GM06990 (cell line): Measurements from ENCODE around the gene ZNF503.

Experiments used
- DNase-seq: peaks from one replicate; pipeline ENCODE4 v3.0.0-alpha.2; 2011; ENCODE audit not compliant: insufficient read length; ENCODE audit errors: extremely low read depth
- H3K27me3 ChIP-seq: replicated peaks from 2 replicates; pipeline ENCODE4 v1.6.0; 2011; ENCODE audit warnings: low read length; ENCODE audit not compliant: control insufficient read depth, insufficient read depth
- H3K36me3 ChIP-seq: 2 replicates; pipeline ENCODE4 v1.5.1; 2011; ENCODE audit warnings: low read length; ENCODE audit not compliant: control insufficient read depth, insufficient read depth
- H3K4me3 ChIP-seq: replicated peaks from 2 replicates; pipeline ENCODE4 v1.5.1; 2011; ENCODE audit warnings: low read depth, mild to moderate bottlenecking, control low read depth, low read length
- CTCF ChIP-seq: IDR thresholded peaks from 2 replicates; pipeline ENCODE4 v1.5.1; 2011; ENCODE audit warnings: low read length, control low read depth, mild to moderate bottlenecking, inconsistent platforms; ENCODE audit not compliant: insufficient read depth, poor library complexity, severe bottlenecking

The ZNF503 gene

GRCh38 chr10:75430000-75430763 lies 28.6 kb upstream of the ZNF503 start:
- no peak for TF ChIP-seq CTCF
- Histone ChIP-seq H3K27me3 (peaks cover 1% of the 10 kb centered on the region), H3K36me3 (no peaks in the 10 kb centered on the region), H3K4me3 (no peak overlapping the region)
- DNase-seq: no peak

- no peak for DNase-seq
- TF ChIP-seq CTCF: no peak
- no peaks in the 10 kb centered on the region for H3K36me3 ChIP-seq
- H3K4me3 ChIP-seq: no peak overlapping the region
- H3K27me3 ChIP-seq: peaks cover 1% of the 10 kb centered on the region
Measured at GRCh38 chr10:75429159-75429827, 27.7 kb upstream of the ZNF503 start.

GRCh38 chr10:75428434-75429158 lies 27.0 kb upstream of the ZNF503 start:
- Histone ChIP-seq H3K36me3 (no peaks in the 10 kb centered on the region), H3K27me3 (peaks cover 1% of the 10 kb centered on the region), H3K4me3 (no peak overlapping the region)
- no peak for TF ChIP-seq CTCF
- DNase-seq: no peak

- Histone ChIP-seq H3K27me3 (peaks cover 1% of the 10 kb centered on the region), H3K4me3 (no peak overlapping the region), H3K36me3 (no peaks in the 10 kb centered on the region)
- DNase-seq: no peak
- TF ChIP-seq CTCF: no peak
Measured at GRCh38 chr10:75427951-75428350, 26.4 kb upstream of the ZNF503 start.

GRCh38 chr10:75426880-75427279 lies 25.3 kb upstream of the ZNF503 start:
- no peak for TF ChIP-seq CTCF
- Histone ChIP-seq H3K36me3 (no peaks in the 10 kb centered on the region), H3K27me3 (no peaks in the 10 kb centered on the region; the same call in none of the 2 replicates), H3K4me3 (no peak overlapping the region)
- DNase-seq: no peak
